Stimulated activated naive CD4-positive, alpha-beta T cell (primary cell): ENCODE data around the gene MASP2.
"Not testable (repeated sequence)": the region's sequence is repeated elsewhere in the genome, so short reads cannot be mapped to it uniquely, and the experiment has no call there.

Source experiments
- DNase-seq, 6 experiments: peaks; one replicate each; lab custom pipeline; 2025; lab: John Stamatoyannopoulos, UW

MASP2 gene

GRCh38 chr1:11058595-11059154 lies 11.6 kb upstream of the MASP2 start:
- DNase-seq: no peak

GRCh38 chr1:11058026-11058425 lies 11.0 kb upstream of the MASP2 start:
- DNase-seq: no peak

GRCh38 chr1:11057477-11057876 lies 10.4 kb upstream of the MASP2 start:
- DNase-seq: no peak

- no peak for DNase-seq
Observed at GRCh38 chr1:11056504-11056903, 9.5 kb upstream of the MASP2 start.

- DNase-seq: no peak
Observed at GRCh38 chr1:11055676-11056075, 8.6 kb upstream of the MASP2 start.

- DNase-seq: no peak
Observed at GRCh38 chr1:11054666-11055065, 7.6 kb upstream of the MASP2 start.

- DNase-seq: no peak
Observed at GRCh38 chr1:11054181-11054580, 7.1 kb upstream of the MASP2 start.

GRCh38 chr1:11053758-11054137 lies 6.7 kb upstream of the MASP2 start:
- no peak for DNase-seq

GRCh38 chr1:11052839-11053757 lies 6.1 kb upstream of the MASP2 start:
- DNase-seq: no peak

- no peak for DNase-seq
Observed at GRCh38 chr1:11051781-11052511, 4.9 kb upstream of the MASP2 start.

GRCh38 chr1:11051121-11051520 lies 4.1 kb upstream of the MASP2 start:
- not testable (repeated sequence) for DNase-seq

- DNase-seq: no peak
Observed at GRCh38 chr1:11046270-11046566, 821 bp downstream of the MASP2 start.

- no peak for DNase-seq
Observed at GRCh38 chr1:11045428-11046269, 1.4 kb downstream of the MASP2 start.

GRCh38 chr1:11044849-11045427 lies 2.1 kb downstream of the MASP2 start:
- no peak for DNase-seq

- no peak for DNase-seq
Observed at GRCh38 chr1:11044086-11044848, 2.8 kb downstream of the MASP2 start.

- DNase-seq: no peak
Observed at GRCh38 chr1:11042995-11043874, 3.8 kb downstream of the MASP2 start.

GRCh38 chr1:11042065-11042464 lies 5.0 kb downstream of the MASP2 start:
- no peak for DNase-seq

GRCh38 chr1:11041048-11041447 lies 6.0 kb downstream of the MASP2 start:
- DNase-seq: no peak

GRCh38 chr1:11040105-11040429 lies 7.0 kb downstream of the MASP2 start:
- not testable (repeated sequence) for DNase-seq
